CD4-positive, alpha-beta T cell treated with Interleukin-6 at 100 ng/mL for 8 hours (primary cell): ENCODE results near the gene WDR31.

Experiments used
- DNase-seq: peaks from one replicate; pipeline ENCODE4 v3.0.0-alpha.2; 2020; ENCODE audit warnings: mixed read lengths, low spot score

The WDR31 gene

GRCh38 chr9:113341712-113342410, 1.8 kb upstream of the WDR31 start:
- DNase-seq, result peak; percentile 39

DNA sequence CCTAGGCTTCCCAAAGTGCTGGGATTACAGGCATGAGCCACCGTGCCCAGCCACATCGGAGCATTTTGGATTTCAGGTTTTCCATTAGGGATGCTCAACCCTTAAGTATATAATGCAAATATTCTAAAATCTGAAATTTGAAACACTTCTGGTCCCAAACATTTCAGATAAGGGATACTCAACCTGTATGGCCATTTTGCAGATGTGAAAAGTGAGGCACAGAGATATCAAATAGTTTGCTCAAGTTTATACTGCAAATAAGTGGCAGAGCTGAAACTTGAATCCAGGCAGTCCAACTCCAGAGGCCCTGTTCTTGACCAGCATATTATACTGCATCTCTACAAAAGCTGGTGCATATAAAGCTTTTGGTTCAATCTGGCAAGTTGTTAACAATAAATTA, 2.4 kb downstream of the WDR31 start:
- no peak for DNase-seq

- DNase-seq, result no peak
These were observed 8.3 kb downstream of the WDR31 start for GRCh38 chr9:113331780-113332179.

- DNase-seq, result no peak
These were observed 11.9 kb downstream of the WDR31 start for GRCh38 chr9:113328045-113328782.

- no peak for DNase-seq
These were observed 13.8 kb downstream of the WDR31 start for GRCh38 chr9:113326230-113326629.

DNA sequence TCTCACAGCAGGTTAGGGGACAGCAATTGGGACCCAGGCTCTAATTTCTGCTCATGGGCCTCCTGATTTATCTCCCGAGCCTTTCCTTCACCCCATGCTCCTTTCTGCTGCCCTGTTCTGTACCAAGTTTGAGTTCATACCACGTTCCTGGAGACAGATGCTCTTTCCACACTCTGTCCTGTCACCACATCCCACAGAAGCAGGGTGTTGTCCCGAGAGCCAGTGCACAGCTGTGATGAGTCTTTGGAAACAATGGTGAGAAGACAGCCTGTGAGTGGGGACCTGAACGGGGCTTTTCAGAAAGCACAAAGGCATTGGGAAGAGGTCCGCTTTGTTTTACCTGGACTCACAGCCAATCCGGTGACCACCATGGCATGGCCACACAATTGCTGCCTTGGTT, 17.4 kb downstream of the WDR31 start:
- no peak for DNase-seq

- DNase-seq, result no peak
These were observed 20.0 kb downstream of the WDR31 start for GRCh38 chr9:113320051-113320450.

- DNase-seq, result no peak
These were observed 21.0 kb downstream of the WDR31 start for GRCh38 chr9:113319054-113319453.

GRCh38 chr9:113317777-113318176, 22.3 kb downstream of the WDR31 start:
- no peak for DNase-seq

DNA sequence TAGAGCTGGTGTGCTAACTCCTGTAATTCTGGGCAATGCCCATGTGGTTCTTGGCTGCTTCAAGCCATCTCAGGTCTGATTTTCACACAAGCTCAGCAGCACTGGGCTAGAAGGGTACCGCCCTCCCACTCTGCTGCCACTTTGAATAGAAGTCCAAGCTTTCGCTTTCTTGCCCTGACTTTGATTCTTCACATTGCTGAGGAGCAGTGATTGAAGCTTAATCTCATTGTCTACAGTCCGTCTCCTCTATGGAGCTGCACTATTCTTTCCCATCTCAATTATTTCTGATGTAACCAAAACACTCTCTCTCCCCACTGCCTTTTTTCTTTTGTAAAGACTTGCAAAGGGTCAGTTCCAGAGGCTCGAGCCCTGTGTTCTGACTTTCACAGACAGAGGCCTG, 24.0 kb downstream of the WDR31 start:
- no peak for DNase-seq

- no peak for DNase-seq
These were observed 24.8 kb downstream of the WDR31 start for GRCh38 chr9:113315231-113315630.

- no peak for DNase-seq
These were observed 26.8 kb downstream of the WDR31 start for GRCh38 chr9:113313261-113313660.

DNA sequence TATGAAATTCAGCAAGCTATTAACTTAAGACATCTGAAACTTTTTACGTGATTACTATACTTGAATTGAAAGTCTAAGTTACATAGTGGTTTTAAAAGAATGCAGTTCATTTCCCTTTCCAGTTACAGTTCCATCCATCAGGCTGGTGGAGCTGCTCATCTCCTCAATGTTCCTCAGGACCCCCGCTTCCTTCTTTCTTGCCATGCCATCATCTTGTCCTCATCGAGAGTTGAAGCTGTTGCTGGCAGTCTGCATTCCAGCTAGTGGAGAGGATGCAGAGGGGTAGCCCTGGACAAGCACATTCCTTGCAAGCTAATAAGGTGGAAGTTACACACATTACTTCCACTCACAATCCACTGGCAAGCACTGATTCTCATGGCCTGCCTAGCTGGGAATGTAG, 28.1 kb downstream of the WDR31 start:
- no peak for DNase-seq

DNA sequence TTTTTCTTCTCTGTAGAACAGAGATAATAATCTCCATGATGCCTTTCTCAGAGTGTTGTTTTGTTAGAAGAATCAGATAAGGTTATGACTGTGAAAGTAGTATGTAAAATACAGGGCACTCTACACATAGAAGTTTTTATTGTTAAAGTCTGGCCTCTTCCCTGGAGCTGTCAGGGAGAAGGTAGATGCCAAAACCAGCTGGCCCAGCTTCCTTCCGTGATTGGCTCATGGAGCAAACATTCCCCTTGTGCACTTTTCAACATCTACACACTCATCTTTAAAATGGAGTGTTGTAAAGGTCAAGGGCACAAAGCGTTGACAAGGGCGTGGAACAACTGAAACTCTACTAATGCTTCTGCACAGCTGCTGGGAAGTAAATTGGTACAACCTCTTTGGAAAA, 29.5 kb downstream of the WDR31 start:
- DNase-seq, result no peak

- peak; percentile 29 for DNase-seq
These were observed 30.8 kb downstream of the WDR31 start for GRCh38 chr9:113309204-113309813.

DNA sequence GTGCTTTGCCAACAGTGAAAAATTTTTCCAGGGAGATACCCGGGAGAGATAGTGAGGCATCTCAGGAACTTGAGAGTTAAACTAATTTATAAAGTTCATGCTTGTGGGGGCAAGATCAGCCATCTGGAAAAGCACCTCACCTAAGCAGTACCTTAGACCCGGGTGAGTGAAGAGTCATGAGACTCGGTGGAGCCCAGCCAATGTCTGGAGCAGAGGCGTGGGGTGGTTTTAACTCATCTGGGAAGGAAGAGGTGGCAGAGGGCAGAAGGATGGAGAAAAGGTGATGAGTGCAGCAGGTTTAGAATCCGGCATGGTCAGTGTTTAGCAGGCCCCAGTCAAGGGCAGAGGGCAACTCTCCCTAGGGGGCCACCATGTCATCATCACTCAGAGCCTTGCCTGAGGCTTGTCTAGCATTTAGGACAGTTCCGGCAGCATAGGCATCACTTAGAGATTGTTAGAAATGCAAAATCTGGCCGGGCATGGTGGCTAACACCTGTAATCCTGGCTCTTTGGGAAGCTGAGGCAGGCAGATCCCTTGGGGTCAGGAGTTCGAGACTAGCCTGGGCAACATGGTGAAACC, 32.6 kb downstream of the WDR31 start:
- DNase-seq, result no peak

DNA sequence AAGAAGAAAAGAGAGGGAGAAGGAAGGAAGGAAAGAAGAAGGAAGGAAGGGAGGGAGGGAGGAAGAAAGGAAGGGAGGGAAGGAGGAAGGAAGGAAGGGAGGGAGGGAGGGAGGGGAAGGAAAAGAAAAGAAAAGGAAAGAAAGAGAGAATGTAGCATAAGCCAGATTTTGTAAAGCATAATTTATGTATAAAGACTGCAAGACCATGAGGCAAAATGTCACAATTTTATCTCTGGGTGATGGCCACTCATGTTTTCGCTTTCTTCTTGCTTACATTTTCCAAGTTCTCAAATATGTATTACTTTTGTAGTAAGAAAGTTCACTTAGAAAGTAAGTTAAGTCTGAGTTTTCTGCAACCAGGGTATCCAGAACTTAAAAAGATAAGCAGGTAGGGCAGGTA, 33.5 kb downstream of the WDR31 start:
- no peak for DNase-seq

DNA sequence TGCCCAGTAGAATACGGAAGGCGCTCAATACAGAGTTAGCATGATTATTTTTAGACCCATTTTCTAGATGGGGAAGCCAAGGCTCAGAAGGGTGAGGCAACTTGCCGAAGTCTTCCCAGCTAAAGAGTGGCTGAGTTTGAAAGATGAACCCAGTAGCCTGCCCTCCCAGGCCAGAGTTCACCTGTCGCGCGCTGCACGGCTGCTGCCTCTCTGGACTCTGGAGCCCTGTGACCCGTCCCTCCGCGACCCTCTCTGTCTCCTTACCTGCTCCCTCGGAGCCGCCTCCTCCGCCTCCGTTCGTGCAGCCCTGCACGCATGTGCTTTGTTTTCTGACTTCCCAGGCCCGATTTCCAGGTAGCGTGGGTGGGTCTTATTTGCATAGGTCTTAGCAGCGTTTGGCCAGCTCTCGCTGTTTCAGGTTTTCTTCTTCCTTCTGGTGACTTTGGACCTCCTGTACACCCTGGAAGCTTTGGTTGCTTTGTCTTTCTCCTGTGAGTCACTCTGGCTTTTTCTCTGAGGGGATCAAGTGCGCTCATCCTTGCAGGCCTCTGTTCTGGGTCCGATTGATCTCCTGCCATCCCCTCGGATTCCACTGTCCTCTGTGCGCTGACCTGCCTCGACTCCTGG, 37.2 kb downstream of the WDR31 start, which contains the start of gene RNF183:
Gene RNF183 (minus strand): TSS at position 585 of the 627 bp plus-strand sequence. CDS start 5,192 bp downstream, outside the sequence.
- DNase-seq, result no peak

- DNase-seq, result no peak
These were observed 38.5 kb downstream of the WDR31 start for GRCh38 chr9:113301548-113301947.

DNA sequence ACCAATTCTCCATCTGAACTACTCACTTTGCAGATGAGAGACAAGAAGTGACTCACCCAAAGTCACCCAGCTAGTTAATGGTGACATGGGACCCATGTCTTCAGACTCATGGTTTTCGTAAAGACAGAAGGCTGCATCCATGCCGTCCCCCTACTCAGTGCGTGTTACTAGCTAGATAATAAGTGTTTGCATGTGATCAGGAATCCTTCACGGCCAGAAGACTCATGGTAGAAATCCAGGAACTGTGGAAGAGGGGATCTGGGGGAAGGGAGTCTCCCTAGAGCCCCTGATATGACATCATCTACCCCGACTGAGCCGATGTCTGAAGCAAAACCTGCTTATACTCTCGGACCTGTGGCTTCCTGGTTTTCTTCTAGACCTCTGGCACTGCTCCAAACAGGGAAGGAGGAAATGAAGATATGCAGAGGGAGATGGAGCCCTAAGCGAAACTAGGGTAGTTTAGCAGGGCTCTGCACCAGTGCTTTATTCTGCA, 40.2 kb downstream of the WDR31 start:
- no peak for DNase-seq

GRCh38 chr9:113298924-113299770, 40.9 kb downstream of the WDR31 start:
- DNase-seq, result no peak
